ENCODE measurements around the gene CAPN7. TPM values are rescaled to one million over a fixed set of nuclear protein-coding genes. Genes with fewer than 3 reads are reported as not detected.
A peak's percentile ranks its signal among the peaks of the same experiment; 100 is the strongest.
"Not testable (repeated sequence)": the region's sequence is repeated elsewhere in the genome, so short reads cannot be mapped to it uniquely, and the experiment has no call there.

Gene CAPN7
- 25.6 TPM for total RNA-seq

DNA sequence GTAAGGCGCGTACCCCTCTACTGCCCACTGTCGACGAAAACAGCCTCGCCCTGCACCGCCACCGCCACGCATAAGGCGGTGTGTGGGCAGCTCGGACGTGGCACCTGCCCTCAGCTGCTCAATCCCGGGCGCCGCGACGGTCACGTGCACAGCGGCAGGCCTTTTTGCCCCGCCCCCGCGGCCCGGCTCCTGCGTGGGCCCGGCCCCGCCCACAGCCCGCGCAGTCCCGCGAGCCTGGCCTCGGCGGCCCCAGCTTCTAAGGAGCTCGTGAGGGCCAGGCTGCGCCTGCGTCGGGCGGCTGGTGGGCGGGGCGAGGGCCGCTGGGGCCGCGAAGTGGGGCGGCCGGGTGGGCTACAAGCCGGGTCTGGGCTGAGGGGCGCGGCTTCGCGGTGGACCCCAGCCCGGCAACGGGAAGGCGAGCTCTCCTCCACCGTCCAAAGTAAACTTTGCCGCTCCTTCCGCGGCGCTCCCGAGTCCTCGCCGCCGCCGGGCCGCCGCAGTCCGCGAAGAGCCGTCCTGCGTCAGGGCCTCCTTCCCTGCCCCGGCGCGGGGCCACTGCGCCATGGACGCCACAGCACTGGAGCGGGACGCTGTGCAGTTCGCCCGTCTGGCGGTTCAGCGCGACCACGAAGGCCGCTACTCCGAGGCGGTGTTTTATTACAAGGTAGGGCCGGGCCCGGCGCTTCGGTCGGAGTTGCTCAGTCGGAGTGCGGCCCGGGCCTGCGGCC is at the start of gene CAPN7:
Gene CAPN7, plus strand, starts transcription at position 313 of the 728 bp plus-strand sequence. Its CDS starts 250 bp downstream, at position 563.
- DNase-seq (ENCODE audit: low read depth in 2 of 3, low spot score in 2 of 3): peak; percentile 86 to 97 (median 97)

DNA sequence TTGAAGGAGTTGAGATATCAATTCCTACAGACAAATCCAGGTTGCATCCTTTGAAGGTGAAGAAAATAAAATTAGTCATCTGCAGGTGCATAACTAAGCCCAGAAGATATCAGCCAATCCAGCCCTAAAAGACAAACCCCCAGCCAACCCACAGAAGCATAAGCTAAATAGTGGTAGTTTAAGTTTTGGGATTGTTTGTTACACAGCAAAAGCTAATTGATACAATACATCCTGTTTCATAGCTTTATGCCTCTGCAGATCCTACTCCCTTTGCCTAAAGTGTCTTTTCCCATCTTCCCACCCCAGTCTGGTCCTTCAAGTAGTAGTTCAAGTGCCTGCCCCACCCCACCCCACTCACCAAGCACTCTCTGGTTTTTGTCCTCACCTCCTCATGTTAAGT is 48.6 kb upstream of the CAPN7 start:
- DNase-seq (ENCODE audit: low read depth in 2 of 3, low spot score in 2 of 3): no peak

DNA sequence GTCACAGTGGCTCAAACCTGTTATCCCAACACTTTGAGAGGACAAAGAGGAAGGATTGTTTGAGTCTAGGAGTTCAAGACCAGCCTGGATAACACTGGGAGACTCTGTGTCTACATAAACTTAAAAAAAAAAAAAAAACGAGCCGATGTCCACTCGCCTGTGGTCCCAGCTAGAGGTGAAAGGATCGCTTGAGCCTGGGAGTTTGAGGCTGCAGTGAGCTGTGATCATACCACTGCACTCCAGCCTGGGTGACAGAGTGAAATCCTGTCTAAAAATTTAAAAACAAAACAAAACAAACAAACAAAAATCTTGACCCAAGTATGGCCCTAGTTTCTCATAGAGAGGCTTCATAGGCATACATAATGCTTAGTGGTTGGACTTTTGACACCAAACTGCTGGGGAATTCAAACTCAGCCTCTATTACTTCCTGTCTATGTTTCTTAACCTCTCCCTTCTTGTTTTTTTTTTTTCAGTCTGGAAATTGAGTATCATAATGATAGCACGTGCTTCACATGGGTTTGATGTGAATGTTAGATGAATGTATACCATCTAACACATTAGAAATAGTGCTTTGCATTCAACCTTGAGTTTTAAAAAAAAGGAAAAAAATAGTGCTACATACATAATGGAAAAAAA is 46.4 kb upstream of the CAPN7 start:
- DNase-seq (ENCODE audit: low read depth in 2 of 3, low spot score in 2 of 3): peak in 1 of 3 donors; percentile 18

GRCh38 chr3:15160662-15161061 is 45.4 kb upstream of the CAPN7 start:
- no peak for DNase-seq (ENCODE audit: low read depth in 2 of 3, low spot score in 2 of 3)

GRCh38 chr3:15161133-15161532 is 44.9 kb upstream of the CAPN7 start:
- no peak for DNase-seq (ENCODE audit: low read depth in 2 of 3, low spot score in 2 of 3)

DNA sequence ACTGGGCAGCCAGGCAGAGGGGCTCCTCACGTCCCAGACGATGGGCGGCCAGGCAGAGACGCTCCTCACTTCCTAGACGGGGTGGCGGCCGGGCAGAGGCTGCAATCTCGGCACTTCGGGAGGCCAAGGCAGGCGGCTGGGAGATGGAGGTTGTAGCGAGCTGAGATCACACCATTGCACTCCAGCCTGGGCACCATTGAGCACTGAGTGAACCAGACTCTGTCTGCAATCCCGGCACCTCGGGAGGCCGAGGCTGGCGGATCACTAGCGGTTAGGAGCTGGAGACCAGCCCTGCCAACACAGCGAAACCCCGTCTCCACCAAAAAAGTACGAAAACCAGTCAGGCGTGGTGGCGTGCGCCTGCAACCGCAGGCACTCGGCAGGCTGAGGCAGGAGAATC is 42.4 kb upstream of the CAPN7 start:
- not testable (repeated sequence) for DNase-seq (ENCODE audit: low read depth in 2 of 3, low spot score in 2 of 3)

DNA sequence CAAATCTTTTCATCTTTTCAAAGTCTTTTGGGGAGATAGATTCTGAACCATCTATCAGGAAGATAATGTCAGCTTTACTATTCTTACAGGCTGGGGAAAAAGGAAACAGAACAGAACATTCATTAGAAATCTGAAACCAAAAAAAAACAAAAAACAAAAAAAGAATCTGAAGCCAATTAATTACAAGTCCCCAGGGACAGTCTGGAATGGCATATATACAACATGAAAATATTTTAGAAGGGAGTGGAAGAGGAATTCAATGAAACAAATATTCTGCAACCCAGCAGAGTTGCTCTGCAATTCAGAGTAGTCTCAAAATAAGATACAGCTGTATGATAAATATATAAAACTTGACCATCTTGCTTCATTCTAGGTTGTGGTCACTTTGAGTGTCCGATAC is 41.7 kb upstream of the CAPN7 start:
- no peak for DNase-seq (ENCODE audit: low read depth in 2 of 3, low spot score in 2 of 3)

DNA sequence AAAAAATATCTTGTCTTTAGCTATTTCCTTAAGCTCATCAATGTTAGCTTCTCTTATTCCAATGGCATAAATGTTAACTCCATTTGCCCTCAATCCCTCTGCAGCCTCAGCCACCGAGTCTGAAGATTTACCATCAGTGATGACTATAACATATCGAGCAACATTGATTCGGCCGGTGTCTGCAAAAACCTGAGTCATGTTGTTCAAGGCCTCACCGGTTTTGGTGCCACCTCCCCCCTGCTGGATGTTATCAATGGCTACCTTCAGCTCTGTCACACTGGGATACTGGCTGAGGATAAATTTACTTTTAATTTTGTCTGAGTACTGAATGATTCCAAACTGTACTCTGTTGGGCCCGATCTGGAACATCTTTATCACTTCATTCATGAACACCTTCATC is 41.0 kb upstream of the CAPN7 start:
- no peak for DNase-seq (ENCODE audit: low read depth in 2 of 3, low spot score in 2 of 3)

DNA sequence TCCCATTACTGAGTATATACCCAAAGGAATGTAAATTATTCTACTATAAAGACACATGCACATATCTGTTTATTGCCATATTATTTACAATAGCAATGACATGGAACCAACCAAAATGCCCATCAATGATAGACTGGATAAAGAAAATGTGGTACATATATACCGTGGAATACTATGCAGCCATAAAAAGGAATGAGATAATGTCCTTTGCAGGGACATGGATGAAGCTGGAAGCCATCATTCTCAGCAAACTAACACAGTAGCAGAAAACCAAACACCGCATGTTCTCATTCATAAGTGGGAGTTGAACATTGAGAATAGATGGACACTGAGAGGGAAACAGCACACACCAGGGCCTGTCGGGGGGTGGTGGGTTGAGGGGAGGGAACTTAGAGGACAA is 39.7 kb upstream of the CAPN7 start:
- DNase-seq (ENCODE audit: low read depth in 2 of 3, low spot score in 2 of 3): not testable (repeated sequence)

- no peak for DNase-seq (ENCODE audit: low read depth in 2 of 3, low spot score in 2 of 3)
These were observed 35.0 kb upstream of the CAPN7 start for GRCh38 chr3:15171096-15171495.

- DNase-seq (ENCODE audit: low read depth in 2 of 3, low spot score in 2 of 3): no peak
These were observed 33.2 kb upstream of the CAPN7 start for GRCh38 chr3:15172806-15173205.

DNA sequence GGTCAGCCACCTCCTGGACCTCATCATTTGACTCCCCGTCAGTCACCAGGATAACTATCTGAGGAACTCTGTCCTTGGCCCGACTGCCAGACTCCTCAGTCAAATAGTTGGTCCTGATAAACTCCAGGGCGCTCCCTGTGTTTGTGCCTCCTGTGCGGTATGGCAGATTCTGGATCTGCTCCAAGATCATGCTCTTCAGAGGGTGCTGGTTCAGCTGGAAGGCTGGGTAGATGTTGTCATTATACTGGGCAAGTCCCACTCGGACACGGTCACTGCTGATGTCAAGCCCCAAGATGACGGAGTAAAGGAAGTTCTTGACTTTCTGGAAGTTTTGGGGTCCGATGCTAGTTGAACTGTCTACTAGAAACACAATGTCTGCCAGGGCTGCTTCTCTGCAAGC is 31.1 kb upstream of the CAPN7 start:
- no peak for DNase-seq (ENCODE audit: low read depth in 2 of 3, low spot score in 2 of 3)

DNA sequence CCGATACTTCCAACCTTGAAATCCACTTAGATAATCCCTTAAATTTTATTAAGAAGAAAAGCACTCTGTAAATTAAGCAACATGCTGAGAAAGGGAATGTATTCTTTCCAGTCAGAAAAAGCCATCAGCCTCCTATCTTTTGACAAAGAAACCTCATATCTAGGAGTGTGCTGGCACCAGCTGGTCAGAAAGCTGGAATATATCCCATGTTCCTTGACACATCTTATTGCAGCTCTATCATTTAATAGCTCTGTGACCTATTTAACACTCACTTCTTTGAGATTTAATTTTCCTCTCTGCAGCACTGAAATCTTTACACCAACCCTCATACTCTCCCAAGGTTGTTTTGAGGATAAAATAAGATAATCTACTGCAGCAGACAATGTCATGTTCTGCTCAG is 30.4 kb upstream of the CAPN7 start:
- DNase-seq (ENCODE audit: low read depth in 2 of 3, low spot score in 2 of 3): no peak

GRCh38 chr3:15180042-15180611 is 25.9 kb upstream of the CAPN7 start:
- DNase-seq (ENCODE audit: low read depth in 2 of 3, low spot score in 2 of 3): no peak

DNA sequence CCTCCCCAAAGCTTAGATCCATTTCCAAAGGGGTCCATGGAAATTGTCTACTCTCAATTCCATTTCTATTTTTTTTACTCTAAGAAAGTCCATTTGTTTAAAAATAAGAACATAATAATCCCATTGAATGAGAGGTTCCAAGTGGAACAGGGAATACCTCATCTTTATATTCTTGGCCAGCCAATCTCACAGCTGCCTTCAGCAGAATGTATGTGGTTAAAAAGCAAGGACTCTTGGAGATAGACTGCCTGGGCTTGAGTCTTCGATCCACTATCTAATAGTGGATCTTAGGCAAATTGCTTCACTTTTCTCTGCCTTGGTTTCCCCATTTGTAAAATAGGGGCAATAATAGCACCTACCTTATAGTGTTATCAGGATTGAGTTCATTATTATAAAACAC is 24.5 kb upstream of the CAPN7 start:
- DNase-seq (ENCODE audit: low read depth in 2 of 3, low spot score in 2 of 3): no peak

- no peak for DNase-seq (ENCODE audit: low read depth in 2 of 3, low spot score in 2 of 3)
These were observed 24.1 kb upstream of the CAPN7 start for GRCh38 chr3:15181963-15182362.

DNA sequence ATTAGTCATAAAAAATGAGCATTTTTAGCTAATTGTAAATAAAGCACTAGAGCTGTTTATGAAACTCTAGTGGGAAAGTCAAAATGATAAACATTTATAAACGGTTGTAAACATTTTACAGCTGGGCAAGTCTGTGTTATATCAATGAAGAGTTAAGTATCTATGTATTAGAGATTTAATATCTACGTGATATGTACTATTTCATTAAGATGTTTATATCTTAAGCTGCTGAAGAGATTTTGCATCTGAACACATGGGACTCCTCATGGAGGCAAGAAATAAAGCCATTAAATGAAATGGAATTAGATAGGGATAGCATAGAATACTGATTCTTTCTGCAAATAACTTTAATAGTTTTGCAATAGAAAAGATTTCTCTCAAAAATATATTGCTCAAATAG is 23.0 kb upstream of the CAPN7 start:
- no peak for DNase-seq (ENCODE audit: low read depth in 2 of 3, low spot score in 2 of 3)

DNA sequence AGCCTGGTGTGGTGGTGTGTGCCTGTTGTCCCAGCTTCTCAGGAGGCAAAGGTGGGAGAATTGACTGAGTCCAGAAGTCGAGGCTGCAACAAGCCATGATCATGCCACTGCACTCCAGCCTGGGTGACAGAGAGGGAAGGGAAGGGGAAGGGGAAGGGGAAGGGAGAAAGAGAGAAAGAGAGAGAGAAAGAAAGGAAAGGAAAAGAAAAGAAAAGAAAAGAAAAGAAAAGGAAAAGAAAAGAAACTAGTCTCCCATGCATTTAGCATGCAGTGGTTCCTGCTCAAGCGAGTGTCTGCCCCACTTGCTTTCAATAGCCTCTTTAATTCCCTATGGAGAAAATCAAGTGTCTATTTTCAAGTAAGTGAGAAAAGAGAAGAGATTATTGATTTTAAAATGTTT is 20.6 kb upstream of the CAPN7 start:
- no peak for DNase-seq (ENCODE audit: low read depth in 2 of 3, low spot score in 2 of 3)

DNA sequence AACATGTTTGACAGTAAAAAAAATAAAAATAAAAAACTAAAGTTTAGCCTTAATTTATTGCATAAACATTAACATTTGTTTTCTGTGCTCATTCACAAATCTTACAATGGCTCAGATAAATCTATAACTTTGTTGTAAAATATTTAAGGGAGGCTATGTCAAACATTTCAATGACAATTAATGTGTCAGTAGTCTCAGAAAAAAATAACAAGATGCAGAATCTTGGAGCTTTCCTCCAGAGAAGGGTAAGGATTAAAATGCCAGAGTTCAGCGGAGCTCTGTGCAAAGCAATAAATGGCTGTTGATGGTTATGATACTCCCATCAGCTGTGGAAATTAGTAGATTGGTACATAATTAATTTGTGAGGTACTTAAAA is 20.0 kb upstream of the CAPN7 start:
- DNase-seq (ENCODE audit: low read depth in 2 of 3, low spot score in 2 of 3): no peak

GRCh38 chr3:15186477-15187164 is 19.4 kb upstream of the CAPN7 start:
- DNase-seq (ENCODE audit: low read depth in 2 of 3, low spot score in 2 of 3): not testable (repeated sequence)

DNA sequence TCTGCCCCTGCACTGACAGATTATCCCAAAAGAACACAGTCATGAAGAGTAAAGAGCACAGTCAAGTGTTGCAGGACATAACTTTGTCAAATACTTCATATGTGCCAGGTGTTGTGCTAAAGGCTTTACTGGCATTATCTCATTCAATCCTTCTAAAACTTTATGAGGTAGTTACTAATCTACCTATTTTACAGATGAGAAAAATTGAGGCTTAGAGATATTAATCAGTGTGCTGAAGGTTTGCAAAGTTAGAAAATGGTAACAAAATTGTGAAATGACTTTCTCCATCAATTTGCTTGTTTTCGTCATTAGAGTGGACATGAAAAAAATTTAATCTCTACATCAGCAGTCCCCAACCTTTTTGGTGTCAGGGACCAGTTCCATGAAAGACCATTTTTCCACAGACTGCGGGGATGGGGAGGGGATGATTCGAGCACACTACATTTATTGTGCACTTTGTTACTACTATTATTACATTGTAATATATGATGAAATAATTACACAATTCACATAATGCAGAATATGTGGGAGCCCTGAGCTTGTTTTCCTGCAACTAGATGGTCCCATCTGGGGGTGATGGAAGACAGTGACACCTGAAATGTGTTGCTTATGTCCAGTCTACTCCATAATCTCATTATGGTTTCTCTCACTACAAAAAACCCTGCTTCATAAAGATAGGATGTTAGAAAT is 8.6 kb upstream of the CAPN7 start:
- DNase-seq (ENCODE audit: low read depth in 2 of 3, low spot score in 2 of 3): no peak
